CD4-positive, alpha-beta T cell (primary cell): ENCODE results near the gene PIP5KL1. TPM values are rescaled to one million over a fixed set of nuclear protein-coding genes. Genes with fewer than 3 reads are reported as not detected.

Source experiments
- ATAC-seq: fragments of 200-7000 bp; cut with Tn5 transposase; one replicate; pipeline ENCODE4 v1.10.0; 2022; ENCODE audit warnings: mild to moderate bottlenecking; ENCODE audit not compliant: poor library complexity
- CTCF ChIA-PET: fragments of 350-600 bp; sonication (Branson Sonifier 250); formaldehyde crosslinking; loops from one replicate; lab custom pipeline; 2021; ENCODE audit warnings: antibody characterized with exemption, inconsistent platforms; lab: Charles Lee
- POLR2A ChIA-PET: fragments of 350-600 bp; sonication (Branson Sonifier 250); formaldehyde crosslinking; loops from one replicate; lab custom pipeline; 2021; ENCODE audit warnings: antibody characterized with exemption, inconsistent platforms; lab: Charles Lee
- DNase-seq, 14 experiments: peaks; one replicate each; pipeline ENCODE4 v3.0.0-alpha.2; 2013 to 2020; ENCODE audit warnings: mixed read lengths in 2 of 14
- H3K27ac ChIP-seq, 2 donors: one replicate each; pipeline versions ENCODE4 v1.5.1 to v1.7.0; 2013; ENCODE audit warnings: low read length in 2 of 2, low read depth in 1 of 2, mild to moderate bottlenecking in 1 of 2
- H3K27me3 ChIP-seq, 2 experiments: 1 replicate in 1 of 2; 2 replicates in 1 of 2; pipeline versions ENCODE4 v1.6.1 to v1.7.0; 2013; ENCODE audit warnings: low read length in 2 of 2, control low read depth in 1 of 2, mild to moderate bottlenecking in 1 of 2, moderate library complexity in 1 of 2; ENCODE audit not compliant: insufficient read depth in 2 of 2, control insufficient read depth in 1 of 2
- H3K36me3 ChIP-seq: one replicate; pipeline ENCODE4 v1.6.1; 2013; ENCODE audit warnings: low read length, control low read depth; ENCODE audit not compliant: insufficient read depth
- H3K4me1 ChIP-seq: one replicate; pipeline ENCODE4 v1.6.1; 2013; ENCODE audit warnings: low read length, control low read depth; ENCODE audit not compliant: insufficient read depth
- H3K4me3 ChIP-seq: one replicate; pipeline ENCODE4 v1.5.1; 2013; ENCODE audit warnings: mild to moderate bottlenecking, low read length, moderate library complexity
- H3K9me3 ChIP-seq, 2 experiments: 1 replicate in 1 of 2; 2 replicates in 1 of 2; pipeline versions ENCODE4 v1.6.1 to v1.7.0; 2013; ENCODE audit warnings: low read length in 2 of 2, mild to moderate bottlenecking in 2 of 2, control low read depth in 1 of 2, moderate library complexity in 1 of 2; ENCODE audit not compliant: control insufficient read depth in 1 of 2, insufficient read depth in 1 of 2
- H3K27ac Mint-ChIP-seq: one replicate; pipeline ENCODE4 v1.8.0; 2020; ENCODE audit warnings: mixed read lengths
- H3K27me3 Mint-ChIP-seq: one replicate; pipeline ENCODE4 v1.8.0; 2021; ENCODE audit warnings: mixed read lengths
- H3K36me3 Mint-ChIP-seq: one replicate; pipeline ENCODE4 v1.8.0; 2021; ENCODE audit warnings: low read depth, mixed read lengths
- H3K4me1 Mint-ChIP-seq: one replicate; pipeline ENCODE4 v1.8.0; 2021; ENCODE audit warnings: low read depth, mixed read lengths
- H3K4me3 Mint-ChIP-seq: one replicate; pipeline ENCODE4 v1.8.0; 2020; ENCODE audit warnings: mild to moderate bottlenecking, mixed read lengths
- H3K9me3 Mint-ChIP-seq: one replicate; pipeline ENCODE4 v1.8.0; 2020; ENCODE audit warnings: mixed read lengths
- CTCF ChIP-seq: fragments of 200-600 bp; IDR thresholded peaks from one replicate; pipeline ENCODE4 v1.8.0; 2022; ENCODE audit warnings: antibody characterized with exemption, mild to moderate bottlenecking
- intact Hi-C, 2 experiments: fragments of 100-400 bp; cut with DNase I in 1 of 2; cut with micrococcal nuclease in 1 of 2; formaldehyde crosslinking; loops; one replicate each; pipeline versions ENCODE4 v1.15.1 to v1.9.0; 2023 to 2025; cut with DNase I, micrococcal nuclease
- total RNA-seq, 174 experiments: library from RNA in 2 of 174; stranded (reverse) in 2 of 174; gene quantifications; one replicate each; pipeline ENCODE4 v1.2.3 and lab custom pipeline; 2021 to 2026

Gene PIP5KL1
- total RNA-seq, 2 experiments from 2014 or later: 2.9 to 3.3 TPM

- TF ChIP-seq CTCF: no peak
- peak overlapping the region; percentile 93 for H3K4me3 Mint-ChIP-seq
- ATAC-seq (no peak), DNase-seq (peak in 2 of 14 experiments; percentile 4 to 7)
- POLR2A ChIA-PET: interaction anchor here (1.4 to 5.4 kb wide), 4 partner anchors 19 to 131 kb away, joined by 4 to 28 read pairs (median 6); partner anchors contain the start of genes EEIG1, NAIF1 and ST6GALNAC4
- Histone ChIP-seq H3K4me3 (no peak overlapping the region), H3K27me3 (no peaks in the 10 kb centered on the region), H3K27ac (no peak overlapping the region), H3K9me3 (no peaks in the 10 kb centered on the region), H3K4me1 (peaks cover 53% of the 10 kb centered on the region), H3K36me3 (peaks cover 13% of the 10 kb centered on the region)
- intact Hi-C loops: loop anchor here (5.0 to 10.0 kb wide), 3 partner anchors 37 to 1709 kb away; partner anchors contain the start of gene ASB6 (in 1 of the 2)
- CTCF ChIA-PET: no interaction called here
- peaks cover 45% of the 10 kb centered on the region for H3K36me3 Mint-ChIP-seq
- peaks cover 70% of the 10 kb centered on the region for H3K4me1 Mint-ChIP-seq
- no peaks in the 10 kb centered on the region for H3K9me3 Mint-ChIP-seq
- no peaks in the 10 kb centered on the region for H3K27me3 Mint-ChIP-seq
- H3K27ac Mint-ChIP-seq: peak overlapping the region; percentile 88
These were observed 5.2 kb upstream of the PIP5KL1 start for GRCh38 chr9:127935765-127936221.

- no peaks in the 10 kb centered on the region for H3K27me3 Mint-ChIP-seq
- ChIA-PET CTCF (interaction anchor here (0.5 to 1.4 kb wide), 3 partner anchors 8 to 200 kb away, joined by 3 read pairs; partner anchors contain the start of gene TOR2A), POLR2A (interaction anchor here (1.4 kb wide), 1 partner anchor 18 kb away, joined by 4 read pairs; the partner anchor contains the start of gene ST6GALNAC4)
- peaks cover 67% of the 10 kb centered on the region for H3K4me1 Mint-ChIP-seq
- Histone ChIP-seq H3K27me3 (no peaks in the 10 kb centered on the region), H3K4me1 (peaks cover 61% of the 10 kb centered on the region), H3K4me3 (no peak overlapping the region), H3K9me3 (no peaks in the 10 kb centered on the region), H3K36me3 (peaks cover 5% of the 10 kb centered on the region), H3K27ac (no peak overlapping the region)
- DNase-seq: peak in 1 of 14 experiments; percentile 4
- ATAC-seq: no peak
- peaks cover 37% of the 10 kb centered on the region for H3K36me3 Mint-ChIP-seq
- H3K9me3 Mint-ChIP-seq: no peaks in the 10 kb centered on the region
- no peak for TF ChIP-seq CTCF
- H3K27ac Mint-ChIP-seq: peak overlapping the region; percentile 88
- intact Hi-C loops: loop anchor here (5.0 to 10.0 kb wide), 3 partner anchors 37 to 1710 kb away; partner anchors contain the start of gene ASB6 (in 1 of the 2)
- H3K4me3 Mint-ChIP-seq: peak overlapping the region; percentile 74
These were observed 4.4 kb upstream of the PIP5KL1 start for GRCh38 chr9:127934986-127935385.

GRCh38 chr9:127934248-127934647, 3.7 kb upstream of the PIP5KL1 start:
- Histone ChIP-seq H3K9me3 (no peaks in the 10 kb centered on the region), H3K27me3 (no peaks in the 10 kb centered on the region), H3K36me3 (no peaks in the 10 kb centered on the region), H3K4me3 (no peak overlapping the region), H3K4me1 (peaks cover 68% of the 10 kb centered on the region), H3K27ac (no peak overlapping the region)
- no peaks in the 10 kb centered on the region for H3K9me3 Mint-ChIP-seq
- peaks cover 75% of the 10 kb centered on the region for H3K4me1 Mint-ChIP-seq
- intact Hi-C loops: loop anchor here in 1 of 2 experiments (10.0 kb wide), 1 partner anchor 1711 kb away; the partner anchor contains the start of gene ASB6
- TF ChIP-seq CTCF: no peak
- peak overlapping the region; percentile 58 for H3K4me3 Mint-ChIP-seq
- H3K36me3 Mint-ChIP-seq: peaks cover 30% of the 10 kb centered on the region
- ChIA-PET POLR2A (interaction anchor here (1.4 kb wide), 1 partner anchor 17 kb away, joined by 4 read pairs; the partner anchor contains the start of gene ST6GALNAC4), CTCF (interaction anchor here (1.2 to 1.4 kb wide), 2 partner anchors 8 to 199 kb away, joined by 3 read pairs; partner anchors contain the start of gene TOR2A)
- ATAC-seq (no peak), DNase-seq (no peak)
- H3K27me3 Mint-ChIP-seq: no peaks in the 10 kb centered on the region
- H3K27ac Mint-ChIP-seq: no peak overlapping the region
